ENCODE measurements around the gene PRKCE.

The PRKCE gene

GRCh38 chr2:45729753-45730512 lies 78.5 kb downstream of the PRKCE start:
- DNase-seq, result no peak

GRCh38 chr2:45731141-45731540 lies 79.7 kb downstream of the PRKCE start:
- no peak for DNase-seq

GRCh38 chr2:45732436-45732835 lies 81.0 kb downstream of the PRKCE start:
- DNase-seq, result no peak

- DNase-seq, result no peak
These were observed 81.5 kb downstream of the PRKCE start for GRCh38 chr2:45732946-45733345.

GRCh38 chr2:45734336-45734735 lies 82.9 kb downstream of the PRKCE start:
- DNase-seq, result no peak

- DNase-seq, result no peak
These were observed 83.5 kb downstream of the PRKCE start for GRCh38 chr2:45734952-45735351.

- no peak for DNase-seq
These were observed 85.6 kb downstream of the PRKCE start for GRCh38 chr2:45736757-45737704.

GRCh38 chr2:45739796-45740485 lies 88.5 kb downstream of the PRKCE start:
- no peak for DNase-seq

GRCh38 chr2:45741161-45741850 lies 89.8 kb downstream of the PRKCE start:
- no peak for DNase-seq

- DNase-seq, result no peak
These were observed 92.3 kb downstream of the PRKCE start for GRCh38 chr2:45743531-45744396.

GRCh38 chr2:45745231-45745630 lies 93.8 kb downstream of the PRKCE start:
- no peak for DNase-seq

GRCh38 chr2:45746888-45747287 lies 95.4 kb downstream of the PRKCE start:
- no peak for DNase-seq

GRCh38 chr2:45747363-45747762 lies 95.9 kb downstream of the PRKCE start:
- DNase-seq, result no peak

GRCh38 chr2:45748239-45748638 lies 96.8 kb downstream of the PRKCE start:
- no peak for DNase-seq

- no peak for DNase-seq
These were observed 98.5 kb downstream of the PRKCE start for GRCh38 chr2:45750001-45750400.

- DNase-seq, result no peak
These were observed 99.0 kb downstream of the PRKCE start for GRCh38 chr2:45750484-45750883.

GRCh38 chr2:45753381-45753780 lies 101.9 kb downstream of the PRKCE start:
- DNase-seq, result no peak

- DNase-seq, result no peak
These were observed 102.9 kb downstream of the PRKCE start for GRCh38 chr2:45754131-45755010.

- no peak for DNase-seq
These were observed 104.3 kb downstream of the PRKCE start for GRCh38 chr2:45755585-45756335.

- DNase-seq, result no peak
These were observed 106.5 kb downstream of the PRKCE start for GRCh38 chr2:45758018-45758417.

All from NCI-H2029 treated with DMSO at 0.1 percent for 48 hours (cell line).